Measurements from ENCODE around the gene MAGEB3.
A peak's percentile ranks its signal among the peaks of the same experiment; 100 is the strongest.

Gene MAGEB3

GRCh38 chrX:30283456-30284200 lies 53.2 kb downstream of the MAGEB3 start:
- peak; percentile 74 for DNase-seq (ENCODE audit: extremely low read depth, low read depth)
- no peak overlapping the region for H3K4me3 ChIP-seq (replicated peaks; ENCODE audit: low read depth, low read length)
- no peak for TF ChIP-seq CTCF (IDR thresholded peaks at IDR 0.05; ENCODE audit: low read depth, low read length, missing control alignments)
